Muscle of leg (tissue), 11 donors: ENCODE results near the gene AMIGO2. TPM values are rescaled to one million over a fixed set of nuclear protein-coding genes. Genes with fewer than 3 reads are reported as not detected.

ENCODE experiments used
- DNase-seq: peaks from one replicate; pipeline ENCODE4 v3.0.0; 2013
- H3K27ac ChIP-seq: one replicate; pipeline ENCODE4 v1.5.1; 2013; ENCODE audit warnings: mild to moderate bottlenecking, low read length, control low read depth
- H3K27me3 ChIP-seq: one replicate; pipeline ENCODE4 v1.6.1; 2013; ENCODE audit warnings: low read length; ENCODE audit not compliant: control insufficient read depth, insufficient read depth
- H3K36me3 ChIP-seq: one replicate; pipeline ENCODE4 v1.6.1; 2013; ENCODE audit warnings: low read length; ENCODE audit not compliant: control insufficient read depth, insufficient read depth
- H3K4me1 ChIP-seq: one replicate; pipeline ENCODE4 v1.6.1; 2013; ENCODE audit warnings: low read length; ENCODE audit not compliant: control insufficient read depth, insufficient read depth
- H3K4me3 ChIP-seq: one replicate; pipeline ENCODE4 v1.5.1; 2013; ENCODE audit warnings: low read length, control low read depth
- H3K9me3 ChIP-seq: replicated peaks from 2 replicates; pipeline ENCODE4 v1.6.1; 2013; ENCODE audit warnings: low read depth, low read length; ENCODE audit not compliant: control insufficient read depth
- WGBS: methylation state at CpG from one replicate; pipeline ENCODE4 v1.1.5; 2013; ENCODE audit warnings: missing lambda C conversion rate; ENCODE audit not compliant: insufficient coverage; 5-methylcytosine and 5-hydroxymethylcytosine counted together
- polyA plus RNA-seq, 8 donors: library from polyadenylated mRNA; unstranded; fragments of 120-200 nt; gene quantifications; one replicate each; pipeline versions ENCODE4 v1.2.1 to v1.2.3, GENCODE V29; 2013; ENCODE audit warnings: inconsistent platforms in 1 of 8, low replicate concordance in 1 of 8; ENCODE audit not compliant: insufficient read length in 8 of 8, insufficient read depth in 1 of 8
- total RNA-seq: library from RNA; stranded (reverse); fragments of 120-200 nt; gene quantifications from one replicate; pipeline ENCODE4 v1.2.4, GENCODE V29; 2013

AMIGO2 gene
- total and polyA plus RNA-seq, 9 donors, result 1.3 to 3.5 (median 1.9) TPM

DNA sequence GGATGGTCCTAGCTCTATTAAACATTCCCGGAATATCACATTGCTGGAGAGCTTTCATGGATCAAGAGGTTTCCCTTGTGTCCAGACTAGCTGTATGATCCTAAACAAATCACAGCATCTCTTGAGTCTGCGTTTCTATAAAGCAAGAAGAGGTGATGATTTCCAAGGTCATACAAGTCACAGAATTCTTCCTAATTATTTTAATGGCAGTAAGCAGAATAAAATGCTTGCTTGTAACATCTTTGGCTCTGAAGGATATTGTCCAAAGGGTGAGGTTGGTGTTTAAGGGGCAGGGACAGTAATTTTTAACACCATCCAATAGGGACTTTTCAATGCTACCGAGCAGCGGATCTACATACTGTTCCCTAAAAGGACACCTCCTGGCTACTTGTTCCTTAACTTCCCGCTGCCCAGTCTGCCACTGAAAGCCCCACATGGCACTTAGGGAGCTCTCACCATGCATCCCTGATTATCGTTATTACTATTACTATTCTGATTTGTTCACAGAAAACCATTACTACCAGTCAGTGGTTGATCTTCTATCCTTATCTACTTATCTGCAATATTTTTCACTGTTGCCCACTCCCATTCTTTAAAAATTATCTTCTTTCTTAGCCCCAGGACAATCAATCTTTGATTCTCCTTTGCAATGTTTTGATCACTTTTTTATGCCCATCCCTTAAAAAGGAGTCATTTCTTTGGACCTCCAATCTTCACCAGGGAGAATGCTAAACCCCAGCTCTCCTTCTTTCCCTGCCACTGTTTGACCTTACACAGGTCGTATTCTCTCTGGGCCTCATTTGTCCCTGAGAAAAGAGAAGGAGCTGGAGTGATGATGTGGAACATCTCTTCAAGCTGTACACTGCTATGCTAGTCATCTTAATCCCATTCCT is 4.3 kb downstream of the AMIGO2 start:
- no peak overlapping the region for H3K4me3 ChIP-seq
- H3K36me3 ChIP-seq, result no peaks in the 10 kb centered on the region
- WGBS, result 90% methylated on average over 4 of the region's 7 CpGs
- H3K27ac ChIP-seq, result no peak overlapping the region
- H3K27me3 ChIP-seq, result peaks cover 18% of the 10 kb centered on the region
- no peak for DNase-seq
- H3K4me1 ChIP-seq, result peaks cover 12% of the 10 kb centered on the region
- H3K9me3 ChIP-seq, result no peaks in the 10 kb centered on the region

DNA sequence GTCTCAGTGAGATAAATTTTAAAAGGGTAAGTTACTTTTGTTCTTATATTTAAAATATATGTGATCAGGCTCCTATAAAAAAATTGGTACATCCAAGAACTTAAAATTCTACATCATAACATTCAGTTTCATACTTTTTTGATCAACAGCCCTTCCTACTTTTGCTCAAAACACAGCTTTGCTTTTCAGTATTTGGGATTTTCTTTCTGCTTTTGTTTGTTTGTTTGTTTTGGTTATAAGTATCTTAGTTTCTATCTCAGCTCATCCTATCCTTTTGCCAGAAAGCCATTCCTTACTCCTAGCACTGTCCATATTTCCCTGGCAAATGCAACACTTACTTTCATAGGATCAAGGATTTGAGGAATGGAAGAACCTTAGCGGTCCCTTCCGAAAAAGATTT is 5.0 kb downstream of the AMIGO2 start:
- Histone ChIP-seq H3K36me3 (no peaks in the 10 kb centered on the region), H3K27me3 (peaks cover 13% of the 10 kb centered on the region), H3K27ac (no peak overlapping the region), H3K9me3 (no peaks in the 10 kb centered on the region), H3K4me1 (peaks cover 6% of the 10 kb centered on the region), H3K4me3 (no peak overlapping the region)
- no CpG with 5 or more reads among the region's 2 CpGs for WGBS
- no peak for DNase-seq

DNA sequence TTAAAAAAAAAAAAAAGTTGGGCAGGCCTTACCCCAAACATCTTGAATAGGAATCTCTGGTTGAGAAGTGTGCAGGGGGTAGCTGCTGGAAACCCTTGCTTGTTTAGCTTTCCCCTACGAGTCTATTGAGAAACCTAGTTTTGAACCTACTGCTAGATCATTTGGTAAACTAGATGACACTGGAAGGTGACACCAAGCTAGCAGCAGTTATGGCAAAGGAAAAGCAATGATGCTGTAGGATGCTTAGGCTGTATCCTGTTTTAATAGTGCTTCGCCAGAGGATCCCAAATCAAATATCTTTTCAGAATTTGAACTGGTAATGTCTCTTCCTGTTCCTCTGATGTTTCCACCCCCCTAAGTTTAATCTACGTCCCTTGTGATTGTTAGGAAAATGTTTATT is 5.8 kb downstream of the AMIGO2 start:
- Histone ChIP-seq H3K27me3 (peaks cover 10% of the 10 kb centered on the region), H3K36me3 (no peaks in the 10 kb centered on the region), H3K9me3 (no peaks in the 10 kb centered on the region), H3K27ac (no peak overlapping the region), H3K4me1 (peaks cover 4% of the 10 kb centered on the region), H3K4me3 (no peak overlapping the region)
- WGBS, result no CpG with 5 or more reads among the region's 3 CpGs
- DNase-seq, result no peak

DNA sequence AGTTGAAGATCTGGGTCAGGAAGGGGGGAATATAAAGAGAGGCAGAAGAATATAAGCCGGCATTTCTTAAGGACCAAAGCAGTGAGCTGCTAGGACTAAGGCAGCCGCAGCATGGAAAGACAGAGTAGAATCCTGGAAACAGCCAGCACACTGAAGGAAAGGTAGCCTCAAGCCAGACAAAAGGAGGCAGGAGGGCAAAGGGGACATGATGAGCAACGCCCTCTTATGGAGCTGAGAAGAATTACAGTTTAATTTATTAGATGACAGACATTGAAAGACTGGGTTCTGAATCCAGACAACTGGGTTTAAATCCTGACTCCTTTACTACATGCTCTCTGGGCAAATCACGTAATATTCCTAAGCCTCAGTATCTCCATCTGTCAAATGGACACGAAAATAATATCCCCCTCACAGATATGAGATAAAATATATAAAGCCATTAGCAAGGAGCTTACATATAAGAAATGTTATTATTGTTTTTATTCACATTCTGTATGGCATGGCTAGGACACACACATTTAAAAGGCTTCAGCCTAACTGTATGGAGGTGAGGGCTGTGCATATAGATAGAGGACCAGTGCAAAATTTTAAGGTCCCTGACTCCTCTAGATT is 8.4 kb downstream of the AMIGO2 start:
- Histone ChIP-seq H3K36me3 (no peaks in the 10 kb centered on the region), H3K9me3 (no peaks in the 10 kb centered on the region), H3K4me3 (no peak overlapping the region), H3K27ac (no peak overlapping the region), H3K27me3 (peaks cover 2% of the 10 kb centered on the region), H3K4me1 (no peaks in the 10 kb centered on the region)
- WGBS, result 64% methylated on average over 2 of the region's 5 CpGs
- no peak for DNase-seq

DNA sequence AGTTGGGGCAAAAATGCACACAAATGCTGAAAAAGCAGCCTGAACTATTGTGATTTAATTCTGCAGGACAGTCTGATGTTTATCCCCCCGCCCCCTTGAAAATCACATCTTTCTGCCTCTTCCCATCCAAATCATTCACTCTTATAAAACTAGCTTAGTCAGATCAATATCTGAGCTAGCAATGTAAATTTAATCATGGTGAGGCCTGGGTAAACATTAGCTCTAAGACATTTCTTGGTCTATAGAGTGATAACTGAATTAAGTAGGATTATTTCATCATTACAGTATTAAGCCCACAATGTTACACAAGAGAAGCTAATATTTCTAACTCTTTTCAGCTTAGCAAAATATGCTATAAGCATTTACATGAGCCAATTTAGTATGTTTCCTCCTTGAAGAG is 9.4 kb downstream of the AMIGO2 start:
- H3K27ac ChIP-seq, result no peak overlapping the region
- no CpG with 5 or more reads among the region's 1 CpG for WGBS
- no peaks in the 10 kb centered on the region for H3K9me3 ChIP-seq
- no peak for DNase-seq
- no peak overlapping the region for H3K4me3 ChIP-seq
- no peaks in the 10 kb centered on the region for H3K36me3 ChIP-seq
- H3K4me1 ChIP-seq, result no peaks in the 10 kb centered on the region
- H3K27me3 ChIP-seq, result peaks cover 2% of the 10 kb centered on the region

DNA sequence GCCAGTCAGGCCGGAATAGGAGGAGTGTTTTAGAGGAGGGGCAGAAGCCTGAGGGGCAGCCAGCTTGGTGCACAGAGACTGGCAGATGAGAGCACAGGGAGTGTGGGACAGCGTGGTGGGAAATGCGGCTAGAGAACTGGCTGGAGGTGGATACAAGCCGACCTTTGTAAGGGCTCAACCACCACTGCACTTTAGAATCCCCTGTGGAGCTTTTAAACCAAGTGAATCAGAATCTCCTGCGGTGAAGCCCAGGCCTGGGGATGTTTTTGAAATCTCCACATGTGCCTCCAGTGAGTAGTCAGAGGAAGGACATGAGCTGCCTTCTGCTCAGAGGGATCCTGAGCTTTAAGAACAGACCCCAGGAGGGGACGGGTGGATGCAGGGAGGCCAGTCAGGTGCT is 11.2 kb downstream of the AMIGO2 start:
- H3K4me3 ChIP-seq, result no peak overlapping the region
- no peaks in the 10 kb centered on the region for H3K36me3 ChIP-seq
- no peak for DNase-seq
- 37% methylated on average over 5 of the region's 6 CpGs for WGBS
- no peaks in the 10 kb centered on the region for H3K4me1 ChIP-seq
- H3K27ac ChIP-seq, result no peak overlapping the region
- H3K9me3 ChIP-seq, result no peaks in the 10 kb centered on the region
- H3K27me3 ChIP-seq, result peaks cover 2% of the 10 kb centered on the region

DNA sequence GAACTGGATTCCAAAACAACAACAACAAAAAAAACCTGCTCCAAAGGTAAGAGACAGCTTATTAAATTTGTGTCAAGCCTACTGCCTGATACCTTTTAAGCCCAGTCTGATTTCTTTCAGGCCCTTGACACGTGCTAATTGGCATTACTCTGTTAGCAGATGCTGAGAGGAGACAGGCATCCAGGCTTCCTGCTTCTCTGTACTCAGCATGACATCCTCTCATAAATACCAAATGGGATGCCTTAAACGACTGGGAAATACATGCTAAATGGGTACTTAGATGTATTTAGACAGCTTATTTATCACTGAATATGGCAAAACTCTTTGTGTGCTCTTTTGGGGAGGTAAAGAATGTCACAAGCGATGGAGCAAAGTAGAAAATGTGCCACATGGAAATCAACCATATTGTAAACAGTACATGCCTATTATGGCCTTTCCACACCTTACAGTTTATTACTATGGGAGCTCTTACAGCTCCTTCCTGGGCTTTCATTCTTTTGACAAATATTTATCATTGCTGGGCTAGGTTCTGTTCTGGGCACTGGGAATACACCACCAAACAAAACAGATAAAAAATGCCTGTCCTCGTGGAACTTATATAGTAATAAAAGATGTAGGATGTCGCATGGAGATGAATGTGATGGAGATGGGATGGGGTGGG is 11.9 kb downstream of the AMIGO2 start:
- no peaks in the 10 kb centered on the region for H3K36me3 ChIP-seq
- H3K4me3 ChIP-seq, result no peak overlapping the region
- WGBS, result 0% methylated on average over 1 of the region's 5 CpGs
- no peaks in the 10 kb centered on the region for H3K4me1 ChIP-seq
- H3K27me3 ChIP-seq, result peaks cover 2% of the 10 kb centered on the region
- no peak for DNase-seq
- no peaks in the 10 kb centered on the region for H3K9me3 ChIP-seq
- no peak overlapping the region for H3K27ac ChIP-seq

DNA sequence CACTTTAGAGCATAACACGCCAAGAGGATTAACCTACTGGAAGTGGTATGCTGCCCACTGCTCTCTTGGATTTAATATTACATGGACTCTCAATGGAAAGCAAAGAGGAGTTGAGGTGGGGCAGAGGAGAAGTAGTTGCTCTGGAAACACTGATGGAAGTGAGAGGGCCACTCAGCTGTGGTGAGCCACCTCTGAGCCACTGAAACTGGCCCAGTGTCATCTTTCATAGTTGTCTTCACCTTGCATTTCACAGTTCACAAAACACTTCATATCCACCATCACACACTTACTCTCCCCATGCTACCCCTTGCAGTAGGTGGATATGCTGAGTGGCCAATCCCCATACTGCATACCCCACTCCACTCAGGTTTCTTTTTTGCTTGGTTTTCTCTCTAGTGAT is 12.6 kb downstream of the AMIGO2 start:
- WGBS, result 80% methylated on average over 1 of the region's 1 CpG
- DNase-seq, result no peak
- Histone ChIP-seq H3K27ac (no peak overlapping the region), H3K36me3 (no peaks in the 10 kb centered on the region), H3K9me3 (no peaks in the 10 kb centered on the region), H3K27me3 (peaks cover 2% of the 10 kb centered on the region), H3K4me1 (no peaks in the 10 kb centered on the region), H3K4me3 (no peak overlapping the region)

DNA sequence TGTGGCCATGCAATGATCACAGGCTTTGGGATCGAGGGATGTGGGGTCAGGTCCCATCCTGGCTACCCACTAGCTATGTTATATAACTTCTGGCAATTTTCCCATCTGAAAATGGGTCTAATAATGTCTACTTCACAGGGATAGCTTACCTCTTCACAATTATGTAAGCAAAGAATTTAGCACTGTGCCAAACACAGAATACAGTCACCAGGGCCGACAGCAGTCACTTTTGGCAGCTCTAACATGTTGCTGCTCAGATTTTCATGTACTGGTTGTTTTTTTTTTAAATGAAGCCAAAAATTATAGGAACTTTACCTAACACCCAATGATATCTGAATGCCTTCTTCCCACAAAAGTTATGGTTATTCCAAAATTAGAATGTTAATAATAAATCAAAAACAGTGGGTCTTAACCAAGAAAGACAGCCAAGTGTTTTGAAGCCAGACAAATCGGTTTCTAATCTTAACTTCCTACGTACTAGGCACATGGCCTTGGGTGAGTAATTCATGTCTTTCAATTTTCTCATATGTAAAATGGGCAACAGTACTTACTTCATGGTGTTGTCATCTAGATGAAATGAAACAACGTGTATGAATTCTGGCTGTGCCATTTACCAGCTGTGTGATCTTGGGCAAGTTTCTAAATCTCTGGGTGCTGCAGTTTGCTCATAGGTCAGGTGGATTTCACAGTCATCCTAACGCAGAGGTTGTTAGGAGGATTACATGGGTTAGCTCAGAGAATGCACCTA is 13.3 kb downstream of the AMIGO2 start:
- Histone ChIP-seq H3K27ac (no peak overlapping the region), H3K9me3 (no peaks in the 10 kb centered on the region), H3K4me3 (no peak overlapping the region), H3K27me3 (peaks cover 2% of the 10 kb centered on the region), H3K36me3 (no peaks in the 10 kb centered on the region), H3K4me1 (no peaks in the 10 kb centered on the region)
- DNase-seq, result no peak
- WGBS, result 71% methylated on average over 1 of the region's 6 CpGs

DNA sequence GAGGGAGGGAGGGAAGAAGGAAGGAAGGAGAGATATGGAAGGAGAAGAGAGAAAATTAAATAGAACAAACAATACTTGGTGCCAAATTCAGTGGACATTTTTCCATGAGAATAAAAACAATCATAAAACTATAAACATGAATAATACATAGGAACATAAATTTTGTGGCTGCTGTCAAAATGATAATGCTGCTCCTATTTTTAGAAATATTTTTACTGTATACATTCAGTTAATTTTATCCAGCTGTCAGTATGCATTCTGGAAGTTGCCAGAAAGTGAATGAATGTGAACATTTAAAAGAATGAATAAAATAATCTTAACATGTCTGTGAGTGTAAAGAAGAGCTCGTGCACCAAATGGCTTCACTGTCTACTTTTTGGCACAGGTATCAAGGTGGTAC is 14.2 kb downstream of the AMIGO2 start:
- Histone ChIP-seq H3K36me3 (no peaks in the 10 kb centered on the region), H3K27me3 (peaks cover 2% of the 10 kb centered on the region), H3K27ac (no peak overlapping the region), H3K4me3 (no peak overlapping the region), H3K9me3 (no peaks in the 10 kb centered on the region), H3K4me1 (no peaks in the 10 kb centered on the region)
- WGBS, result no CpG with 5 or more reads among the region's 1 CpG
- no peak for DNase-seq
